ENCODE results near the gene PUM1. TPM values are rescaled to one million over a fixed set of nuclear protein-coding genes. Genes with fewer than 3 reads are reported as not detected.

Gene PUM1
- total RNA-seq, 2 experiments from 2014 or later = 112 to 113 TPM

GRCh38 chr1:30929135-30929889 lies 136.2 kb downstream of the PUM1 start:
- ATAC-seq (peak; percentile 76), DNase-seq (peak; percentile 65)
- peaks cover 13% of the 10 kb centered on the region for H3K36me3 Mint-ChIP-seq
- H3K9me3 Mint-ChIP-seq (ENCODE audit: low read depth) = no peaks in the 10 kb centered on the region
- peaks cover 8% of the 10 kb centered on the region for H3K4me1 Mint-ChIP-seq
- no peak overlapping the region for H3K4me3 Mint-ChIP-seq
- no peaks in the 10 kb centered on the region for H3K27me3 Mint-ChIP-seq
- H3K27ac Mint-ChIP-seq = peak overlapping the region; percentile 8
- CTCF ChIA-PET = interaction anchor here (0.7 to 6.2 kb wide), 15 partner anchors 10 to 252 kb away, joined by 3 to 53 read pairs (median 3); no protein-coding TSS in a partner anchor

- H3K4me3 Mint-ChIP-seq = no peak overlapping the region
- H3K27ac Mint-ChIP-seq = peak overlapping the region; percentile 8
- peaks cover 9% of the 10 kb centered on the region for H3K36me3 Mint-ChIP-seq
- H3K9me3 Mint-ChIP-seq (ENCODE audit: low read depth) = no peaks in the 10 kb centered on the region
- no peaks in the 10 kb centered on the region for H3K27me3 Mint-ChIP-seq
- no peak for ATAC-seq
- peaks cover 8% of the 10 kb centered on the region for H3K4me1 Mint-ChIP-seq
- DNase-seq = no peak
- CTCF ChIA-PET = interaction anchor here (0.7 to 6.2 kb wide), 15 partner anchors 9 to 253 kb away, joined by 3 to 53 read pairs (median 3); no protein-coding TSS in a partner anchor
Observed at GRCh38 chr1:30928789-30929134, 136.8 kb downstream of the PUM1 start.

- Mint-ChIP-seq H3K4me3 (no peak overlapping the region), H3K27me3 (peaks cover 2% of the 10 kb centered on the region), H3K4me1 (peaks cover 8% of the 10 kb centered on the region), H3K27ac (no peak overlapping the region), H3K9me3 (ENCODE audit: low read depth) (no peaks in the 10 kb centered on the region), H3K36me3 (peaks cover 6% of the 10 kb centered on the region)
- CTCF ChIA-PET = interaction anchor here (0.6 to 6.2 kb wide), 13 partner anchors 9 to 253 kb away, joined by 3 to 53 read pairs (median 4); no protein-coding TSS in a partner anchor
- ATAC-seq = no peak
- DNase-seq = no peak
Observed at GRCh38 chr1:30928171-30928570, 137.3 kb downstream of the PUM1 start.

GRCh38 chr1:30927448-30927847 lies 138.1 kb downstream of the PUM1 start:
- Mint-ChIP-seq H3K4me1 (peaks cover 8% of the 10 kb centered on the region), H3K4me3 (no peak overlapping the region), H3K27me3 (peaks cover 7% of the 10 kb centered on the region), H3K9me3 (ENCODE audit: low read depth) (no peaks in the 10 kb centered on the region), H3K27ac (no peak overlapping the region), H3K36me3 (peaks cover 1% of the 10 kb centered on the region)
- CTCF ChIA-PET = interaction anchor here (0.6 to 6.2 kb wide), 4 partner anchors 17 to 146 kb away, joined by 3 to 53 read pairs (median 22); no protein-coding TSS in a partner anchor
- DNase-seq = no peak
- ATAC-seq = no peak

- Mint-ChIP-seq H3K27me3 (peaks cover 22% of the 10 kb centered on the region), H3K4me3 (no peak overlapping the region), H3K36me3 (no peaks in the 10 kb centered on the region), H3K4me1 (peaks cover 7% of the 10 kb centered on the region), H3K27ac (no peak overlapping the region), H3K9me3 (ENCODE audit: low read depth) (no peaks in the 10 kb centered on the region)
- DNase-seq (no peak), ATAC-seq (no peak)
- CTCF ChIA-PET = interaction anchor here (1.2 kb wide), 1 partner anchor 122 kb away, joined by 10 read pairs; no protein-coding TSS in a partner anchor
Observed at GRCh38 chr1:30923597-30923996, 141.9 kb downstream of the PUM1 start.

GRCh38 chr1:30920827-30921226 lies 144.7 kb downstream of the PUM1 start:
- H3K36me3 Mint-ChIP-seq = no peaks in the 10 kb centered on the region
- H3K27me3 Mint-ChIP-seq = peaks cover 22% of the 10 kb centered on the region
- H3K9me3 Mint-ChIP-seq (ENCODE audit: low read depth) = no peaks in the 10 kb centered on the region
- H3K27ac Mint-ChIP-seq = no peak overlapping the region
- H3K4me3 Mint-ChIP-seq = no peak overlapping the region
- CTCF ChIA-PET = interaction anchor here (1.5 to 4.8 kb wide), 5 partner anchors 8 to 201 kb away, joined by 5 to 24 read pairs (median 6); no protein-coding TSS in a partner anchor
- DNase-seq (no peak), ATAC-seq (no peak)
- H3K4me1 Mint-ChIP-seq = peaks cover 6% of the 10 kb centered on the region

- Mint-ChIP-seq H3K36me3 (no peaks in the 10 kb centered on the region), H3K4me1 (peaks cover 6% of the 10 kb centered on the region), H3K9me3 (ENCODE audit: low read depth) (no peaks in the 10 kb centered on the region), H3K27me3 (peaks cover 22% of the 10 kb centered on the region), H3K4me3 (no peak overlapping the region), H3K27ac (no peak overlapping the region)
- no peak for ATAC-seq
- DNase-seq = peak; percentile 36
- CTCF ChIA-PET = interaction anchor here (1.1 to 4.8 kb wide), 9 partner anchors 9 to 200 kb away, joined by 3 to 24 read pairs (median 6); no protein-coding TSS in a partner anchor
Observed at GRCh38 chr1:30919025-30919881, 146.3 kb downstream of the PUM1 start.

GRCh38 chr1:30916296-30916695 lies 149.2 kb downstream of the PUM1 start:
- no peak overlapping the region for H3K27ac Mint-ChIP-seq
- peaks cover 12% of the 10 kb centered on the region for H3K4me1 Mint-ChIP-seq
- H3K4me3 Mint-ChIP-seq = no peak overlapping the region
- DNase-seq (no peak), ATAC-seq (no peak)
- no peaks in the 10 kb centered on the region for H3K9me3 Mint-ChIP-seq (ENCODE audit: low read depth)
- H3K36me3 Mint-ChIP-seq = no peaks in the 10 kb centered on the region
- peaks cover 12% of the 10 kb centered on the region for H3K27me3 Mint-ChIP-seq
- CTCF ChIA-PET = no interaction called here

GRCh38 chr1:30915491-30916230 lies 149.9 kb downstream of the PUM1 start:
- Mint-ChIP-seq H3K4me1 (peaks cover 12% of the 10 kb centered on the region), H3K36me3 (no peaks in the 10 kb centered on the region), H3K27me3 (peaks cover 14% of the 10 kb centered on the region), H3K4me3 (no peak overlapping the region), H3K27ac (no peak overlapping the region), H3K9me3 (ENCODE audit: low read depth) (no peaks in the 10 kb centered on the region)
- ATAC-seq = no peak
- no peak for DNase-seq
- CTCF ChIA-PET = interaction anchor here (0.8 to 0.9 kb wide), 2 partner anchors 136 to 197 kb away, joined by 3 to 5 read pairs; no protein-coding TSS in a partner anchor

GRCh38 chr1:30914931-30915330 lies 150.6 kb downstream of the PUM1 start:
- Mint-ChIP-seq H3K27ac (no peak overlapping the region), H3K27me3 (peaks cover 14% of the 10 kb centered on the region), H3K4me3 (no peak overlapping the region), H3K4me1 (peaks cover 12% of the 10 kb centered on the region), H3K9me3 (ENCODE audit: low read depth) (no peaks in the 10 kb centered on the region), H3K36me3 (no peaks in the 10 kb centered on the region)
- CTCF ChIA-PET = interaction anchor here (0.8 to 6.7 kb wide), 4 partner anchors 112 to 196 kb away, joined by 3 to 120 read pairs (median 30); no protein-coding TSS in a partner anchor
- no peak for DNase-seq
- ATAC-seq = no peak

GRCh38 chr1:30914587-30914922 lies 151.0 kb downstream of the PUM1 start:
- no peak for ATAC-seq
- CTCF ChIA-PET = interaction anchor here (0.8 to 6.7 kb wide), 3 partner anchors 112 to 196 kb away, joined by 5 to 120 read pairs (median 54); no protein-coding TSS in a partner anchor
- Mint-ChIP-seq H3K4me3 (no peak overlapping the region), H3K36me3 (no peaks in the 10 kb centered on the region), H3K27me3 (peaks cover 16% of the 10 kb centered on the region), H3K9me3 (ENCODE audit: low read depth) (no peaks in the 10 kb centered on the region), H3K4me1 (peaks cover 12% of the 10 kb centered on the region), H3K27ac (no peak overlapping the region)
- DNase-seq = no peak

GRCh38 chr1:30912913-30913652 lies 152.4 kb downstream of the PUM1 start:
- H3K27me3 Mint-ChIP-seq = peaks cover 23% of the 10 kb centered on the region
- H3K36me3 Mint-ChIP-seq = no peaks in the 10 kb centered on the region
- H3K4me3 Mint-ChIP-seq = no peak overlapping the region
- no peaks in the 10 kb centered on the region for H3K9me3 Mint-ChIP-seq (ENCODE audit: low read depth)
- ATAC-seq = no peak
- H3K4me1 Mint-ChIP-seq = peaks cover 8% of the 10 kb centered on the region
- DNase-seq = no peak
- no peak overlapping the region for H3K27ac Mint-ChIP-seq
- CTCF ChIA-PET = interaction anchor here (1.1 to 6.7 kb wide), 7 partner anchors 10 to 194 kb away, joined by 3 to 120 read pairs (median 9); no protein-coding TSS in a partner anchor
